CD4-positive, alpha-beta T cell treated with Interferon gamma for 1 hour (primary cell): ENCODE data around the gene B4GALT6.

Experiments
- DNase-seq: peaks from one replicate; pipeline ENCODE4 v3.0.0-alpha.2; 2020

B4GALT6 gene

GRCh38 chr18:31658670-31659575, 25.5 kb downstream of the B4GALT6 start:
- DNase-seq: no peak

GRCh38 chr18:31657823-31658669, 26.3 kb downstream of the B4GALT6 start:
- DNase-seq: no peak

GRCh38 chr18:31656754-31657153, 27.6 kb downstream of the B4GALT6 start:
- DNase-seq: no peak

- DNase-seq: no peak
Measured at GRCh38 chr18:31655354-31655753, 29.0 kb downstream of the B4GALT6 start.

GRCh38 chr18:31652877-31653276, 31.5 kb downstream of the B4GALT6 start:
- DNase-seq: no peak

- DNase-seq: no peak
Measured at GRCh38 chr18:31652357-31652756, 32.0 kb downstream of the B4GALT6 start.

GRCh38 chr18:31651369-31651768, 33.0 kb downstream of the B4GALT6 start:
- no peak for DNase-seq

GRCh38 chr18:31649978-31650719, 34.2 kb downstream of the B4GALT6 start:
- no peak for DNase-seq

- no peak for DNase-seq
Measured at GRCh38 chr18:31649449-31649848, 34.9 kb downstream of the B4GALT6 start.

- DNase-seq: no peak
Measured at GRCh38 chr18:31648966-31649429, 35.4 kb downstream of the B4GALT6 start.

- DNase-seq: no peak
Measured at GRCh38 chr18:31648458-31648857, 35.9 kb downstream of the B4GALT6 start.

GRCh38 chr18:31647127-31647753, 37.1 kb downstream of the B4GALT6 start:
- DNase-seq: no peak

- DNase-seq: no peak
Measured at GRCh38 chr18:31646332-31647126, 37.9 kb downstream of the B4GALT6 start.

- DNase-seq: no peak
Measured at GRCh38 chr18:31645411-31645810, 39.0 kb downstream of the B4GALT6 start.

- DNase-seq: no peak
Measured at GRCh38 chr18:31643003-31643402, 41.4 kb downstream of the B4GALT6 start.

- no peak for DNase-seq
Measured at GRCh38 chr18:31637445-31637844, 46.9 kb downstream of the B4GALT6 start.

GRCh38 chr18:31636387-31636786, 48.0 kb downstream of the B4GALT6 start:
- DNase-seq: no peak

- no peak for DNase-seq
Measured at GRCh38 chr18:31634331-31634713, 50.1 kb downstream of the B4GALT6 start.

- no peak for DNase-seq
Measured at GRCh38 chr18:31633392-31634330, 50.7 kb downstream of the B4GALT6 start.

GRCh38 chr18:31632356-31632755, 52.0 kb downstream of the B4GALT6 start:
- no peak for DNase-seq
